DND-41 (cell line): ENCODE results near the gene PTPRN2.

ENCODE experiments used
- ATAC-seq: fragments of 200-7000 bp; cut with Tn5 transposase; 3 replicates; pipeline ENCODE4 v1.9.1; 2021; ENCODE audit warnings: low read depth; ENCODE audit not compliant: insufficient read depth
- DNase-seq: peaks from one replicate; pipeline ENCODE4 v3.0.0-alpha.2; 2020
- H2AFZ ChIP-seq: 2 replicates; pipeline ENCODE4 v1.6.0; 2012; ENCODE audit warnings: low read depth, low read length
- H3K27ac ChIP-seq: 2 replicates; pipeline ENCODE4 v1.5.1; 2012; ENCODE audit warnings: low read length, inconsistent platforms
- H3K27me3 ChIP-seq: fragments of 200-600 bp; sonication (generic); 2 replicates; pipeline ENCODE4 v1.6.0; 2012; ENCODE audit warnings: low read length, mild to moderate bottlenecking, inconsistent platforms; ENCODE audit not compliant: insufficient read depth, poor library complexity
- H3K36me3 ChIP-seq: 2 replicates; pipeline ENCODE4 v1.5.1; 2012; ENCODE audit warnings: low read length, inconsistent platforms; ENCODE audit not compliant: insufficient read depth
- H3K4me1 ChIP-seq: 2 replicates; pipeline ENCODE4 v1.5.1; 2012; ENCODE audit warnings: mild to moderate bottlenecking, low read length; ENCODE audit not compliant: insufficient read depth
- H3K4me2 ChIP-seq: 2 replicates; pipeline ENCODE4 v1.6.0; 2012; ENCODE audit warnings: mild to moderate bottlenecking, moderate library complexity, low read length, inconsistent platforms; ENCODE audit not compliant: insufficient read depth
- H3K4me3 ChIP-seq, 2 experiments: fragments of 200-600 bp in 1 of 2; shearing (Covaris generic) in 1 of 2; 2 replicates each; pipeline ENCODE4 v1.5.1; 2012 to 2016; ENCODE audit warnings: inconsistent platforms in 2 of 2, low read length in 2 of 2, mild to moderate bottlenecking in 2 of 2, low read depth in 1 of 2, moderate library complexity in 1 of 2
- H3K79me2 ChIP-seq: 2 replicates; pipeline ENCODE4 v1.6.0; 2012; ENCODE audit warnings: low read length, inconsistent platforms; ENCODE audit not compliant: insufficient read depth
- H3K9ac ChIP-seq: 2 replicates; pipeline ENCODE4 v1.6.0; 2012; ENCODE audit warnings: low read depth, mild to moderate bottlenecking, inconsistent platforms, low read length, moderate library complexity
- H3K9me3 ChIP-seq: 2 replicates; pipeline ENCODE4 v1.5.1; 2012; ENCODE audit warnings: low read length, moderate library complexity, mild to moderate bottlenecking, inconsistent platforms; ENCODE audit not compliant: insufficient read depth, severe bottlenecking
- H4K20me1 ChIP-seq: 2 replicates; pipeline ENCODE4 v1.6.0; 2012; ENCODE audit warnings: low read length; ENCODE audit not compliant: insufficient read depth
- EZH2 ChIP-seq: IDR thresholded peaks from 3 replicates; pipeline ENCODE4 v1.6.1; 2012; ENCODE audit warnings: borderline replicate concordance, low read depth, mild to moderate bottlenecking, moderate library complexity, low read length, inconsistent platforms; ENCODE audit not compliant: severe bottlenecking
- TF ChIP-seq, protein P1 (sequence below): IDR thresholded peaks from 2 replicates; pipeline ENCODE4 v1.5.1; 2012; ENCODE audit warnings: borderline replicate concordance, low read length, moderate library complexity, mild to moderate bottlenecking; ENCODE audit not compliant: poor library complexity, severe bottlenecking; ENCODE audit errors: extremely low read depth

Gene PTPRN2

DNA sequence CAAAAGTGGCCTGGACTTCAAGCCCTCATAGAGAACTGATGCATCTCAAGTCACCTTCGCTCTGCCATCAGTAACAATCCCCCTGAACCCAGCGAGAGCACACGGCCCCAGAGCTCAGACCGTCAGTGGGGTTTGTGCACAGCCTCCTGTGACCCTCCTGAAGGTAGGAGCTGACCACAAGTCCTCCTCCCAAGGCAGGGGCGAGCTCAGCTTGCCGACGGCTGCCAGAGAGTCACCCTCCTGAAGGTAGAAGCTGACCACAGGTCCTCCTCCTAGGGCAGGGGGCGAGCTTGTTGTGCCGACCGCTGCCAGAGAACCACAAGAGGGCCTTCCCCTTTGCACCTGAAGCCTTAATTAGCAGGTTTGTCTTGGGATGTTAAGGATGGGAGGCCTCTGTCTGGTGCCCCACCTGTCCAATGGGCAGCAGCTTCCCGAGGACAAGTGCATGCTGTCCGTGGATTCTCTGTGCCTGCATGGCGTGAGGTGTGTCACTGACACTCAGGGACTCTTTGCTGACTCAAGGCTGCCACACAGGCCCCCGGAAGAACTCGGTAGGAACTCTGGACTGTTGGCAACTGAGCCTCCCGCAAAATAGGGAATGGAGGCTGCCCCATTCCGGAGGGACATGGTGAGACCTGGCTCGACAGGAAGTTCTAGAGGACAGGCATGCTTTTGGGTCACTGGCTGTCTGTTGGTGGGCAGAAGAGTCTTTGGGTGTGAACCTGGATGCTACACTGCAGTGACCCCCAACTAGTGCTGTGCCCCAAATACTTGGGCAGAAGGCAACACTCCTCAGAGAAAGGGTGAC, 763.4 kb downstream of the PTPRN2 start:
- ATAC-seq (no peak), DNase-seq (no peak)
- Histone ChIP-seq H3K36me3 (no peaks in the 10 kb centered on the region), H4K20me1 (no peaks in the 10 kb centered on the region), H2AFZ (no peak overlapping the region), H3K4me2 (no peak overlapping the region), H3K4me1 (no peaks in the 10 kb centered on the region), H3K9me3 (no peaks in the 10 kb centered on the region), H3K79me2 (no peaks in the 10 kb centered on the region), H3K9ac (no peak overlapping the region), H3K4me3 (no peak overlapping the region), H3K27ac (no peak overlapping the region), H3K27me3 (no peaks in the 10 kb centered on the region)
- TF ChIP-seq, protein P1, sequence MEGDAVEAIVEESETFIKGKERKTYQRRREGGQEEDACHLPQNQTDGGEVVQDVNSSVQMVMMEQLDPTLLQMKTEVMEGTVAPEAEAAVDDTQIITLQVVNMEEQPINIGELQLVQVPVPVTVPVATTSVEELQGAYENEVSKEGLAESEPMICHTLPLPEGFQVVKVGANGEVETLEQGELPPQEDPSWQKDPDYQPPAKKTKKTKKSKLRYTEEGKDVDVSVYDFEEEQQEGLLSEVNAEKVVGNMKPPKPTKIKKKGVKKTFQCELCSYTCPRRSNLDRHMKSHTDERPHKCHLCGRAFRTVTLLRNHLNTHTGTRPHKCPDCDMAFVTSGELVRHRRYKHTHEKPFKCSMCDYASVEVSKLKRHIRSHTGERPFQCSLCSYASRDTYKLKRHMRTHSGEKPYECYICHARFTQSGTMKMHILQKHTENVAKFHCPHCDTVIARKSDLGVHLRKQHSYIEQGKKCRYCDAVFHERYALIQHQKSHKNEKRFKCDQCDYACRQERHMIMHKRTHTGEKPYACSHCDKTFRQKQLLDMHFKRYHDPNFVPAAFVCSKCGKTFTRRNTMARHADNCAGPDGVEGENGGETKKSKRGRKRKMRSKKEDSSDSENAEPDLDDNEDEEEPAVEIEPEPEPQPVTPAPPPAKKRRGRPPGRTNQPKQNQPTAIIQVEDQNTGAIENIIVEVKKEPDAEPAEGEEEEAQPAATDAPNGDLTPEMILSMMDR: no peak
- no peak for TF ChIP-seq EZH2

DNA sequence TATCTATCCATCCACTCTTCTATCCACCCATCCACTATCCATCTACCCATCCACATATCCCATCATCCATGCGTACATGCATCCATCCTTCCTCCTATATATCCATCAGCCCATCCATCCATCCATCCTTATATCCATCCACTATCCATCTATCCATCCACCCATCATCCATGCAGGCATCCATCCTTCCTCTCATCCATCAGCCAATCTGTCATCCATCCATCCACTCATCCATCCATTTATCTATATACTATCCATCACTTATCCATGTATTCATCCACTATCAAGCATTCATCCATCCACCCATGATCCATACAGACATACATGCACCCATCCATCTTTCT, 765.0 kb downstream of the PTPRN2 start:
- no peak overlapping the region for H2AFZ ChIP-seq
- no peak overlapping the region for H3K4me3 ChIP-seq
- no peaks in the 10 kb centered on the region for H3K36me3 ChIP-seq
- TF ChIP-seq EZH2: no peak
- TF ChIP-seq, protein P1: no peak
- no peak overlapping the region for H3K27ac ChIP-seq
- H3K4me2 ChIP-seq: no peak overlapping the region
- no peaks in the 10 kb centered on the region for H3K27me3 ChIP-seq
- DNase-seq (no peak), ATAC-seq (no peak)
- no peak overlapping the region for H3K9ac ChIP-seq
- no peaks in the 10 kb centered on the region for H4K20me1 ChIP-seq
- H3K4me1 ChIP-seq: no peaks in the 10 kb centered on the region
- H3K9me3 ChIP-seq: no peaks in the 10 kb centered on the region
- no peaks in the 10 kb centered on the region for H3K79me2 ChIP-seq

DNA sequence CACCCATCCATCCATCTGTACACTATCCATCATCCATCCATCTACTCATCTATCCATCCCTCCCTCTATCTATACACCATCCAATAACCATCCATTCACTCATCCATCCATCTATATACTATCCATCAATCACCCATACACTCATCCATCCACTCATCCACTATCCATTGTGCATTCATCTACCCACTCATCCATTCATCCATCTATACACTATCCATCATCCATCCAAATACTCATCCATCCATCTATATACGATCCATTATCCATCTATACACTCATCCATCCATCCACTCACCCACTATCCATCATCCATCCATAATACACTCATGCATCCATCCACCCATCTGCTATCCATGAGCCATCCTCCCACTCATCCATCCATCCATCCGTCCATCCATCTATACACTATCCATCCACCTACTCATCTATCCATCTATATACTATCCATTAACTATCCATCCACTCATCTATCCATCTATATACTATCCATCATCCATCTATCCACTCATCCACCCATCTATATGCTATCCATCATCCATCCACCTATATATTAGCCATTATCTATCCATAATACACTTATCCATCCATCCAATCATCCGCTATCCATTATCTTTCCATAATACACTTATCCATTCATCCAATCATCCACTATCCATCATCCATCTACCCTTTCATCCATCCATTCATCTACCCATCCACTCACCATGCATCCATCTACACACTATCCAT, 765.5 kb downstream of the PTPRN2 start:
- DNase-seq (no peak), ATAC-seq (no peak)
- Histone ChIP-seq H3K9me3 (no peaks in the 10 kb centered on the region), H3K27ac (no peak overlapping the region), H2AFZ (no peak overlapping the region), H3K4me3 (no peak overlapping the region), H3K79me2 (no peaks in the 10 kb centered on the region), H3K36me3 (no peaks in the 10 kb centered on the region), H3K4me1 (no peaks in the 10 kb centered on the region), H3K9ac (no peak overlapping the region), H3K27me3 (no peaks in the 10 kb centered on the region), H3K4me2 (no peak overlapping the region), H4K20me1 (no peaks in the 10 kb centered on the region)
- TF ChIP-seq, protein P1: no peak
- TF ChIP-seq EZH2: no peak
